Measurements from ENCODE around the gene ACOT7. TPM values are rescaled to one million over a fixed set of nuclear protein-coding genes. Genes with fewer than 3 reads are reported as not detected.

ACOT7 gene
- total and polyA plus RNA-seq, 11 donors = 5.7 to 38.9 (median 12.6) TPM

DNA sequence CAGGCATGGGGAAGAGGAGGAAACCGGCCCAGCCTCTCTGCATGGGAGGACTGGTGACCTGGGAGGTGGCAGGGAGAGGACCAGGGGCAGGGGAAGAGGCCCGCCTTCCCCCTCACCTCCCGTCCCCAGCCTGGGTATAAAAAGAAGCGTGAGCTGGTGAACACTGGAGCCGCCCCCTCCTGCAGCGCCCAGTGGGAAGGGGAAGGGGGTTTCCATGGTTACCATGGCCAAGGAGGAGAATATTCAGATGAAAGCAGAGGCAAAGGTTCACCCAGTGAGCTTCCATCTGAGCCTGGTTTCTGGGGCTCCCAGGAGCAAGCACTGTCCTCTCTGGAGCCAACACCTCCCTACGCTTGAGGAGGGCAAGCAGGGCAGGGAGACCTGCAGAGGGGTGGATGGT lies 54.9 kb downstream of the ACOT7 start:
- H3K4me3 ChIP-seq = no peak overlapping the region
- H3K27ac ChIP-seq = no peak overlapping the region
- 88 to 92% (median 91%) methylated on average over 7 of the region's 7 CpGs for WGBS, 4 donors
- H3K4me1 ChIP-seq = no peaks in the 10 kb centered on the region
- intact Hi-C loops (cut with DNase I) = no loop called here
- H3K36me3 ChIP-seq = peaks cover 0 to 10% (median 0%) of the 10 kb centered on the region in 9 donors
- no peaks in the 10 kb centered on the region for H3K27me3 ChIP-seq
- DNase-seq (no peak), ATAC-seq (no peak)
- no peaks in the 10 kb centered on the region for H3K9me3 ChIP-seq
- TF ChIP-seq CTCF (IDR thresholded peaks at IDR 0.05) (no peak), POLR2A (IDR thresholded peaks at IDR 0.05) (no peak)

DNA sequence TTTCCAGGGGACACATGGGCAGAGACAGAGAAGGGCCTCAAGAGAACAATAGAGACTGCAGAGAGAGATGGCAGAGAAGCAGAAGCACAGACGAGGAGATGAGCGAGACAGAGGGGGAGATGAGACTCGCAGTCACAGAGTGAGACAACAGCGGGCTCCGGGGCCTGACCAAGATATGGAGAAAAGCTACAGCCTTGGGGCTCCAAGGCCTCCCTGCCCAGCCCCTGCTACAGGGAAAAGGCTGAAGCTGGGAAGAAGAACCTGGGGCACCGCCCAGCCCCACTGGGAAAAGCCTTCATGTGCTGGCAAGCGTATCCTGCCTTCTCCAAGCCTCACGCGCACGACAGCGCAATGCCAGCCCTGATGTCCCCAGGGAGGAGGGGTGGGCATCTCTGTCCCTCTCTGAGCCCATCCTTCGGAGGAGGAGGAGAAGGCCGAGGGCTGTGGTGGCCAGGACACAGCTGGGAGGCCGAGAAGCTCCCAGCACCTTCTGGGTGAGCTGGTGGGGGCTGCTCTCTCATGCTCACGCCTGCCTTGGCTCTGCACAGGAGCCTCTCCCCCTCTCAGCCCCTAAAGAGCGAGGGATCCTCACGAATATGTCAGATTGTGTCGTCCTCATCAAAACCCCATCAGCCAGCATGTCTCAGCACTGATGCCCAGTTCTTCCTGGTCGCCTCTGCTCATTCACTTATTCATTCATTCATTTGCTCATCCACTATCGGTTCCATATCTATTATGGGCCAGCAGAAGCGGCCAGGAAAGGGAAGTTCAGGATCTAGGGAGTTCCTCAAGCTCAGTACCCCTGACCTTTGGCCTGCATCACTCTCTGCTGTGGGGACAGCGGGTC lies 56.6 kb downstream of the ACOT7 start:
- Histone ChIP-seq H3K27ac (no peak overlapping the region), H3K4me1 (peaks cover 0 to 1% (median 0%) of the 10 kb centered on the region in 12 donors), H3K36me3 (peaks cover 0 to 10% (median 0%) of the 10 kb centered on the region in 9 donors), H3K27me3 (no peaks in the 10 kb centered on the region), H3K9me3 (no peaks in the 10 kb centered on the region), H3K4me3 (no peak overlapping the region)
- WGBS, 4 donors = 91 to 94% (median 94%) methylated on average over 22 of the region's 22 CpGs
- DNase-seq (no peak), ATAC-seq (no peak)
- no peak for TF ChIP-seq POLR2A (IDR thresholded peaks at IDR 0.05)
- TF ChIP-seq CTCF (IDR thresholded peaks at IDR 0.05) = no peak
- intact Hi-C loops (cut with DNase I) = no loop called here

- TF ChIP-seq POLR2A (IDR thresholded peaks at IDR 0.05) (no peak), CTCF (IDR thresholded peaks at IDR 0.05) (no peak)
- no peaks in the 10 kb centered on the region for H3K27me3 ChIP-seq
- DNase-seq (no peak), ATAC-seq (no peak)
- H3K27ac ChIP-seq = no peak overlapping the region
- intact Hi-C loops (cut with DNase I) = no loop called here
- no peaks in the 10 kb centered on the region for H3K9me3 ChIP-seq
- peaks cover 0 to 18% (median 8%) of the 10 kb centered on the region in 12 donors for H3K4me1 ChIP-seq
- peaks cover 0 to 10% (median 0%) of the 10 kb centered on the region in 9 donors for H3K36me3 ChIP-seq
- no peak overlapping the region for H3K4me3 ChIP-seq
- 87 to 91% (median 88%) methylated on average over 9 to 14 of the region's 14 CpGs for WGBS, 4 donors
Measured at GRCh38 chr1:6334261-6334993, 59.1 kb downstream of the ACOT7 start.

DNA sequence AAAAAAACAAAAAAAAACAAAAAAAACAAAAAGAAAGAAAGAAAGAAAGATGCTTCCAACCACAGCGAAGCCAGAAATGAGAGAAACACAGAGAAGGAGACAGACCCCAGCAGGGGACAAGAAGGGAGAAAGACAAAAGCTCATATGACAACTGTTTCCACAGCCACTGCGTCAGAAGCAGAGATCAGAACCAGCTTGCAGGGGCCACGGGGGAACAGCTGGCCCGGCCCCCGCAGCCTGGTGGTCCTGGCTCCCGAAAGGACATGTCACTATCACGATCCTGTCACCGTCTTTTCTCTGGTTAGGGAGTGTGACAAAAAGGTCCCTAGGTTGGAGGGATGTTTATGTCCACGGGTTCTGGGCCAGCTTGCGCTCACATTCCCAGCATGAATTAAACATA lies 60.7 kb downstream of the ACOT7 start:
- Histone ChIP-seq H3K27ac (no peak overlapping the region), H3K4me3 (no peak overlapping the region), H3K4me1 (peaks cover 0 to 23% (median 10%) of the 10 kb centered on the region in 12 donors), H3K9me3 (no peaks in the 10 kb centered on the region), H3K36me3 (no peaks in the 10 kb centered on the region), H3K27me3 (no peaks in the 10 kb centered on the region)
- DNase-seq (no peak), ATAC-seq (no peak)
- TF ChIP-seq POLR2A (IDR thresholded peaks at IDR 0.05) = no peak
- TF ChIP-seq CTCF (IDR thresholded peaks at IDR 0.05) = no peak
- 90 to 97% (median 94%) methylated on average over 10 of the region's 10 CpGs for WGBS, 4 donors
- intact Hi-C loops (cut with DNase I) = no loop called here
